GM19463 (cell line): ENCODE results near the gene RPUSD4.

Experiments used
- ATAC-seq: cut with Tn5 transposase; IDR thresholded peaks from one replicate; pipeline ENCODE4 v1.9.1; 2021; ENCODE audit warnings: mild to moderate bottlenecking, moderate library complexity; ENCODE audit not compliant: unreplicated experiment

Gene RPUSD4

GRCh38 chr11:126185259-126186024 lies 26.0 kb downstream of the RPUSD4 start:
- ATAC-seq = no peak

DNA sequence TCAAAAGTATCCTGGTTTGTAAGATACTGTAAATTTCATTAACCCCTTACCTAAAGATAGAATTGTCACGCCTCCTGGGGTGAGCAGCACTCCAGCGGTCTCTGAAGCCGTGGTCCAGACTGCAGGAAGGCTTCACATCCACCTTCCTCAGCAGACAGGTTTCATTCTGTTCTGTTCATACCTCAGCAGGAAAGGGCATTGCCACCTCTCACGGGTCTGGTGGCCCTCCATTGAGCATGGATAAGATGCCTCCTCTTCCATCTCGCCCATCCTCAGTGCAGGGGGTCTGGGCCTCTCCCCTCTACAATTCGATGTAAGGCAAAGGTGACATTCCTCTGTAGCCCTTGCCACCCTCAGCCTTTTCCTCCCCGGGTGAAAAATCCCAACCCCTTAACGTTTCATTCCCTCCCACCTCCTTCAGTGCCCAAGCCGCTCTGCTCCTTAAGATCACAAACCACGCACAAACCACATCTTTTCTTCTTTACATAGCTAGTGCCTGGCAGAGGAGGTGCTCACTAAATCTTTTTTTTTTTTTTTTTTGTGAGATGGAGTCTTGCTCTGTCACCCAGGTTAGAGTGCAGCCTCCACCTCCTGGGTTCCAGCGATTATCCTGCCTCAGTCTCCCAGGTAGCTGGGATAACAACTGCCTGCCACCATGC lies 28.5 kb downstream of the RPUSD4 start:
- ATAC-seq = no peak

DNA sequence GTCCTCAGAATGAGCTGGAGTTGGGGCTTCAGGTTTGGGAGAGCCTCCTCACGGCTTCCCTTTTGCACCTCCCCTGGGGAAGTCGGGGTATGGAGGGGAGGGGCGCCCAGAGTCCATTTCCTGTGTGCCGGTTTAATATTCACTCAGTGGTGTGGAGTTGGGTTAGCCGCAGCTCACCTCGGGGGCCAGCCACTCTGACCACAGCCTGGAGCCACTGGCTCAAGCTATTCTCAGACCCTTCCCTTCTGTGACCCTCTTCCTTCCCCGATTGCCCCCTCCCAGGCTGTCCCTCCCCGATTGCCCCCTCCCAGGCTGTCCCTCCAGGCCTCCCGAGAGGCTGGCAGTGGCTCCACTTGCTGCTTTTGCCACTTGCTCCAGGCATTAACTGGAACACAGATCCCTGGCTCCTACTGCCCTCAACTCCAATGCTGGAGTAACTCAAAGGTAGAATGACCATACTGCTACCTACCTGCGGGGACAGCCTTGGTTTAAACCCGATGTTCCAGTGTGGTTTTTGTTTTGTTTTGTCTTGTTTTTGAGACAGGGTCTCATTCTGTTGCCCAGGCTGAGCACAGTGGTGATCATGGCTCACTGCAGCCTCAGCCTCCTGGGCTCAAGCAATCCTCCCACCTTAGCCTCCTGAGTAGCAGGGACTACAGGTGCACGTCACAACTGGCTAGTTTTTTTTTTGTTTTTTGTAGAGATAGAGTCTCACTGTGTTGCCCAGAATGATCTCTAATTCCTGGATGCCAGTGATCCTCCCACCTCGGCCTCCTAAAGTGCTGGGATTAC lies 29.3 kb downstream of the RPUSD4 start:
- ATAC-seq = peak; percentile 69

- no peak for ATAC-seq
Measured at GRCh38 chr11:126176853-126177470, 34.5 kb downstream of the RPUSD4 start.

- no peak for ATAC-seq
Measured at GRCh38 chr11:126175393-126175792, 36.1 kb downstream of the RPUSD4 start.

GRCh38 chr11:126174816-126175215 lies 36.6 kb downstream of the RPUSD4 start:
- no peak for ATAC-seq

DNA sequence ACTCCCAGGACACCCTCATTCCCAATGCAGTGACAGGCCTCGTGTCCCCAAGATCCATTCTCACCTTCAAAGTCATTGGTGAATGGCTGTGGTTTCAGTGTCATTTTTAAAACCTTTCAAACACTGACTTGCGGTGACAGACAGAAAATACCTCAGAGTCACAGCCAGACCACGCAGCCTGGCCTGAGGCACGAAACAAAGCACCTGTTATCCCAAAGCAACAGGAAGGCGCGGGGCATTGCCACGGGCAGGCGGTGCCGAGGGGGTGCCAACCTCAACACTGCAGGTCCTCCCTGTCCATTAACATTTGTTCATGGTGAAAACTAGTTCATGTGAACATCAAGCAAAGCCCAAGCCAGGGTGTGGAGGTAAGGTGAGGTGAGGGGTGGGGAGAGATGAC lies 38.2 kb downstream of the RPUSD4 start:
- ATAC-seq = no peak

- ATAC-seq = no peak
Measured at GRCh38 chr11:126172596-126173038, 38.8 kb downstream of the RPUSD4 start.

- ATAC-seq = no peak
Measured at GRCh38 chr11:126169291-126169690, 42.2 kb downstream of the RPUSD4 start.

- ATAC-seq = no peak
Measured at GRCh38 chr11:126167488-126167887, 44.0 kb downstream of the RPUSD4 start.

DNA sequence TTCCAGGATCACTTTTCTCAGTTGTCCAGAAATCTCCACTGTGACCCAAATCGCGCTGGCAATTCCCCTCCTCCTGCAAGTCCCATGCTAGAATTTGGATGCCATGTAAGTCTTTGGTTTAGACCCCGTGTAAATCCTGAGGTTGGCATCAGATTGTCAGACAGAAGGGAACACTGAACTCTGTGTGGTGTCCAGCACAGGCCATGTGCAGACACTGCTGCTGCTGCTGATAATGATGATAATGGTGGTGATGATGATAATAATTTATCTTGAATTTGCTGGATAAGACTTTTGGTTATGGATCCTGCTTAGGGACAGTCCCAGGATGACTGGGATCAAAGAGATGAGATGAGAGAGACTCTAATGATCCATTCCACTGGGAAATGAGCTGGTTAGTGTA lies 45.0 kb downstream of the RPUSD4 start:
- no peak for ATAC-seq

GRCh38 chr11:126165757-126166156 lies 45.7 kb downstream of the RPUSD4 start:
- no peak for ATAC-seq

DNA sequence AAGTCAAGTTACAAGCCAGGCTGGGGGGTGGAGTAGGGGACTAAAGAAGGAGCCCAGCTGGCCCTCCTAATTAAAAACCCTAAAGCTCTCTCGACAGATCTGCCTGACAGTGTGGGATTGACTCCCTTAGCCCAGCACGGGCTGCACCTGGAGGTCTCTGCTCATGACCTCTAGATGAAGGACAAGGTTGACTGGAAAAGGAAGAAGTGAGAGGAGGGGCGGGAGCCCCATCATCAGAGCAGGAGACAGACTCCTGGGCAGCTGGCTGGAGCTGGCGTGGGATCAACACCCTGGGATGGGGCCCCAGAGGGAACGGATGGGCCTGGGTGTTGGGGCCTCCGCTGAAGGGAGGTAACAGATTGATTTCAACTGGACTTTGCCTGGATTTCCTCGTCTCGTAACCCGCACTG lies 46.1 kb downstream of the RPUSD4 start:
- no peak for ATAC-seq

GRCh38 chr11:126164781-126165180 lies 46.7 kb downstream of the RPUSD4 start:
- ATAC-seq = no peak

DNA sequence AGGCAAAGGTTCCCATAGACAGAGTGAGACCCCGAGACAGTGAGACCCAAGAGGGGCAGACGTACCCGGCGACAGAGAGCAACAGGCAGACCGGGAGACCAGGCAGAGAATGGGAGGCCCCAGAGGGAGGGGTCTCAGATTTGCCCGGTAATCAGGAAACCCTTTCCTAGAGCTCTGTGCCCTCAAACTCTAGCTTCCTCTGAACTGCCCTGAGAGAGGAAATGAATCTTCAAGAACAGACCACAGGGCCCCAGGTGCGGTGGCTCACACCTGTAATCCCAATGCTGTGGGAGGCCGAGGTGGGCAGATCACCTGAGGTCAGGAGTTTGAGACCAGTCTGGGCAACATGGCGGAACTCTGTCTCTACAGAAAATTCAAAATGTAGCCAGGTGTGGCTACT lies 47.7 kb downstream of the RPUSD4 start:
- no peak for ATAC-seq

- no peak for ATAC-seq
Measured at GRCh38 chr11:126163074-126163700, 48.3 kb downstream of the RPUSD4 start.

- no peak for ATAC-seq
Measured at GRCh38 chr11:126162306-126163030, 49.0 kb downstream of the RPUSD4 start.

- no peak for ATAC-seq
Measured at GRCh38 chr11:126161023-126161391, 50.4 kb downstream of the RPUSD4 start.

DNA sequence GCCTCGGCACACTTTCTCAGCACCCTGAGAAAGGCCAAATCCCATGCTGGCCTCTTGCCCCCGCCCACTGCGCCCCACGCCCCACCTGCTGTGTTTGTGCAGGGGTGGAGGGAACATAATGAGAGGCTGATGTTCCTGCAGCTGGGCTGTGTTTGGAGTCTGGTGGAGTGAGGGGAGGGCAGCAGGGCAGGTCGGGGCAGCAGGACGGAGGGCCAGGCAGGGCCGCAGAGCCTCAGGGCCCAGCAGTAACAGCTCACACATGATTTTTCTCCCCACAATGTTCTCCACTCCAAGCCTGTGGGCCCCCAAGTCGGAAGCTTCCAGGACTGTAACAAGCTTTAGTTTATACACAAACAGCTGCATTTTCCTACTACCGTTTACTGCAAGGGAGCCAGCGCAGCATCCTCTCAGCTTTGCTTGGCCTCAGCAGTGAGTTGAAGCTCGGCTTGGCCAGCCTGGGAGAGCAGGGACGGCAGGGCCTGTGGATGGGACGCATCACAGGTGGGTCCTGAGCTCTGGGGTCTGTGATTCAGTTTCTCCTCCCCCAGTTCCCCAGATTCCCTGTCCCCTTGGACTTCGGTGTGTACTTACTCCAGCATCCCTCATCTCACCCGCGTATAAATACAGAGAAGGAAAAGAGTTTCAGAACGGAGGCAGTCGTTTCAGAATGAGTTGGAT lies 51.0 kb downstream of the RPUSD4 start:
- ATAC-seq = no peak
